HFFc6 (cell line): Measurements from ENCODE around the gene IL18RAP. TPM values are rescaled to one million over a fixed set of nuclear protein-coding genes. Genes with fewer than 3 reads are reported as not detected.

Experiments used
- DNase-seq: peaks from one replicate; pipeline ENCODE4 v3.0.0-alpha.2; 2018
- H3K27ac Mint-ChIP-seq: 2 replicates; pipeline ENCODE4 v1.8.0; 2020; ENCODE audit warnings: mild to moderate bottlenecking, mixed read lengths
- H3K27me3 Mint-ChIP-seq: 2 replicates; pipeline ENCODE4 v1.8.0; 2021; ENCODE audit warnings: mild to moderate bottlenecking, moderate library complexity, mixed read lengths; ENCODE audit not compliant: insufficient read depth
- H3K36me3 Mint-ChIP-seq: 2 replicates; pipeline ENCODE4 v1.8.0; 2021; ENCODE audit warnings: low read depth, mixed read lengths
- H3K4me1 Mint-ChIP-seq: 2 replicates; pipeline ENCODE4 v1.8.0; 2020; ENCODE audit warnings: low read depth, mixed read lengths
- H3K4me3 Mint-ChIP-seq: 2 replicates; pipeline ENCODE4 v1.8.0; 2020; ENCODE audit warnings: mild to moderate bottlenecking, moderate library complexity, mixed read lengths
- H3K9me3 Mint-ChIP-seq: 2 replicates; pipeline ENCODE4 v1.8.0; 2020; ENCODE audit warnings: mild to moderate bottlenecking, mixed read lengths
- CTCF ChIP-seq: fragments of 200-600 bp; sonication (generic); IDR thresholded peaks from 2 replicates; pipeline ENCODE4 v1.5.0; 2021; ENCODE audit warnings: antibody characterized with exemption, mild to moderate bottlenecking
- total RNA-seq, 6 experiments: library from RNA; stranded (reverse); fragmentation: NEBNext Ultra II Directional; extraction: Animal tissue kit (Norgen Biotek cat#: 25700); gene quantifications; 2 replicates in 1 of 6; 3 replicates in 5 of 6; pipeline ENCODE4 v1.2.3, GENCODE V29; 2021

The IL18RAP gene
- total RNA-seq, 6 experiments from 2014 or later = not detected

DNA sequence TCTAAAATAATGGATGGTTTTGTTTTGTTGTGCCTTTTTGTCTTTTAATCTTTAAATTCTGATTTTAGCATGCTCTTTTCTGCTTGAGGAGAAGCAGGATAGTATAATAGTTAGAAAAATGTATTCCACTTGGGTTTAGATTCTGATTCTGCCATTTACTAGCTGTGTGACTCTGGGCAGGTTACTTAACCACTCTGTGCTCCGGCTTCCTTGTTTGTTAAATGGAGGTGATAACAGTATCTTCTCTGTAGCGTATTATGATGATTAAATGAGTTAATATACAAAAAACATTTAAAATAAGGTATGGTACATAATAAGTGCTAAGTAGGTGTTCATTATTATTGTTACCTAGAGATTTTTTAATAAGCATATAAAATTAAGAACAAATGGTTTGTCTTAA, 26.9 kb upstream of the IL18RAP start:
- no peak overlapping the region for H3K27ac Mint-ChIP-seq
- H3K27me3 Mint-ChIP-seq = peaks cover 12% of the 10 kb centered on the region
- no peak overlapping the region for H3K4me3 Mint-ChIP-seq
- H3K9me3 Mint-ChIP-seq = no peaks in the 10 kb centered on the region
- no peak for DNase-seq
- H3K4me1 Mint-ChIP-seq = no peaks in the 10 kb centered on the region
- TF ChIP-seq CTCF = no peak
- no peaks in the 10 kb centered on the region for H3K36me3 Mint-ChIP-seq

- Mint-ChIP-seq H3K4me3 (no peak overlapping the region), H3K9me3 (no peaks in the 10 kb centered on the region), H3K27me3 (peaks cover 12% of the 10 kb centered on the region), H3K36me3 (no peaks in the 10 kb centered on the region), H3K27ac (no peak overlapping the region), H3K4me1 (no peaks in the 10 kb centered on the region)
- no peak for TF ChIP-seq CTCF
- DNase-seq = no peak
These were observed 25.8 kb upstream of the IL18RAP start for GRCh38 chr2:102397209-102397608.

GRCh38 chr2:102399499-102400141, 23.3 kb upstream of the IL18RAP start:
- TF ChIP-seq CTCF = no peak
- no peak for DNase-seq
- Mint-ChIP-seq H3K27ac (no peak overlapping the region), H3K36me3 (no peaks in the 10 kb centered on the region), H3K4me3 (no peak overlapping the region), H3K27me3 (peaks cover 12% of the 10 kb centered on the region), H3K9me3 (no peaks in the 10 kb centered on the region), H3K4me1 (no peaks in the 10 kb centered on the region)

GRCh38 chr2:102401456-102401855, 21.5 kb upstream of the IL18RAP start:
- DNase-seq = no peak
- Mint-ChIP-seq H3K36me3 (no peaks in the 10 kb centered on the region), H3K27ac (no peak overlapping the region), H3K4me3 (no peak overlapping the region), H3K9me3 (no peaks in the 10 kb centered on the region), H3K4me1 (no peaks in the 10 kb centered on the region), H3K27me3 (peaks cover 12% of the 10 kb centered on the region)
- no peak for TF ChIP-seq CTCF

DNA sequence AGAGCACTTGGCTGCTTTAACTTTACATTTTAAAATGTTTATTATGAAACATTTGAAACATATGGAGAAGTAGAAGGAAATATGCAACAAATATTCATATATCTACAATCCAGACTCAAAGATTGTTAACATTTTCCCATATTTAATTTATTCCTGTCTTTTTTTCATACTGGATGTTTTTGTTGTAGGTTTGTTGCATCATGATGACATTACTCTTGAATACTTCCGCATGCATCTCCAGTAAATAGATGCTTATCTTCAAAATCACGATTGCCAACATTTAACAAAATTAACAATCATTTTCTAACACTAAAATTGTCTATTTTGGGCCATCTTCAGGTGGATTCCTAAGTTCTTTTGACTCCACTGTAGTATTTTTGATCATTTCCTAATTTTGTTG, 21.1 kb upstream of the IL18RAP start:
- no peak for DNase-seq
- Mint-ChIP-seq H3K4me3 (no peak overlapping the region), H3K4me1 (no peaks in the 10 kb centered on the region), H3K36me3 (no peaks in the 10 kb centered on the region), H3K27ac (no peak overlapping the region), H3K27me3 (peaks cover 10% of the 10 kb centered on the region), H3K9me3 (no peaks in the 10 kb centered on the region)
- no peak for TF ChIP-seq CTCF
